Natural killer cell (primary cell): Measurements from ENCODE around the gene TMEM14C. TPM values are rescaled to one million over a fixed set of nuclear protein-coding genes. Genes with fewer than 3 reads are reported as not detected.
"Not testable (repeated sequence)": the region's sequence is repeated elsewhere in the genome, so short reads cannot be mapped to it uniquely, and the experiment has no call there.

Source experiments
- ATAC-seq, 3 donors: fragments of 150-1000 bp in 2 of 3; fragments of 200-7000 bp in 1 of 3; cut with Tn5 transposase; 1 replicate in 1 of 3; 2 replicates in 2 of 3; pipeline ENCODE4 v1.10.0; 2021; ENCODE audit warnings: mild to moderate bottlenecking in 2 of 3, moderate library complexity in 2 of 3
- DNase-seq, 2 donors: peaks; one replicate each; pipeline versions ENCODE4 v3.0.0 to v3.0.0-alpha.2; 2013 to 2021; ENCODE audit warnings: mixed read lengths in 1 of 2
- H3K27ac ChIP-seq: one replicate; pipeline ENCODE4 v1.5.1; 2013; ENCODE audit warnings: mild to moderate bottlenecking, low read length
- H3K27me3 ChIP-seq: one replicate; pipeline ENCODE4 v1.6.1; 2013; ENCODE audit warnings: low read length; ENCODE audit not compliant: control insufficient read depth, insufficient read depth
- H3K36me3 ChIP-seq: one replicate; pipeline ENCODE4 v1.6.1; 2013; ENCODE audit warnings: low read length; ENCODE audit not compliant: control insufficient read depth, insufficient read depth
- H3K4me1 ChIP-seq: one replicate; pipeline ENCODE4 v1.6.1; 2013; ENCODE audit warnings: low read length; ENCODE audit not compliant: control insufficient read depth, insufficient read depth
- H3K4me3 ChIP-seq: one replicate; pipeline ENCODE4 v1.5.1; 2013; ENCODE audit warnings: low read length
- H3K9me3 ChIP-seq: one replicate; pipeline ENCODE4 v1.6.1; 2013; ENCODE audit warnings: low read length; ENCODE audit not compliant: control insufficient read depth, insufficient read depth
- H3K27ac Mint-ChIP-seq, 2 donors: one replicate each; pipeline ENCODE4 v1.8.0; 2022; ENCODE audit warnings: mild to moderate bottlenecking in 2 of 2, mixed read lengths in 2 of 2, moderate library complexity in 1 of 2
- H3K27me3 Mint-ChIP-seq, 2 donors: one replicate each; pipeline ENCODE4 v1.8.0; 2022; ENCODE audit warnings: low read depth in 2 of 2, mixed read lengths in 2 of 2
- H3K36me3 Mint-ChIP-seq: one replicate; pipeline ENCODE4 v1.8.0; 2022; ENCODE audit warnings: mixed read lengths
- H3K4me1 Mint-ChIP-seq, 2 donors: one replicate each; pipeline ENCODE4 v1.8.0; 2022; ENCODE audit warnings: mixed read lengths in 2 of 2
- H3K4me3 Mint-ChIP-seq: one replicate; pipeline ENCODE4 v1.8.0; 2022; ENCODE audit warnings: mild to moderate bottlenecking, moderate library complexity, mixed read lengths
- H3K9me3 Mint-ChIP-seq, 2 donors: one replicate each; pipeline ENCODE4 v1.8.0; 2022; ENCODE audit warnings: mixed read lengths in 2 of 2
- WGBS: methylation state at CpG from one replicate; pipeline ENCODE4 v1.1.7; 2013; ENCODE audit warnings: missing lambda C conversion rate; ENCODE audit not compliant: insufficient coverage; 5-methylcytosine and 5-hydroxymethylcytosine counted together
- intact Hi-C: fragments of 100-400 bp; cut with micrococcal nuclease; formaldehyde crosslinking; loops from one replicate; pipeline ENCODE4 v1.14.2; 2022
- total RNA-seq, 4 donors: library from RNA; stranded (reverse); fragments of 120-200 nt in 1 of 4; gene quantifications; one replicate each; pipeline versions ENCODE4 v1.2.3 to v1.2.4, GENCODE V29; 2013 to 2022
- TF ChIP-seq, protein P1 (sequence below): fragments of 200-600 bp; IDR thresholded peaks from one replicate; pipeline ENCODE4 v1.8.0; 2022; ENCODE audit warnings: antibody characterized with exemption

The TMEM14C gene
- total RNA-seq, 3 donors from 2014 or later (not counting 1 experiment from before 2014, with no cell fraction given), result 2.4 to 15.7 (median 14.3) TPM

DNA sequence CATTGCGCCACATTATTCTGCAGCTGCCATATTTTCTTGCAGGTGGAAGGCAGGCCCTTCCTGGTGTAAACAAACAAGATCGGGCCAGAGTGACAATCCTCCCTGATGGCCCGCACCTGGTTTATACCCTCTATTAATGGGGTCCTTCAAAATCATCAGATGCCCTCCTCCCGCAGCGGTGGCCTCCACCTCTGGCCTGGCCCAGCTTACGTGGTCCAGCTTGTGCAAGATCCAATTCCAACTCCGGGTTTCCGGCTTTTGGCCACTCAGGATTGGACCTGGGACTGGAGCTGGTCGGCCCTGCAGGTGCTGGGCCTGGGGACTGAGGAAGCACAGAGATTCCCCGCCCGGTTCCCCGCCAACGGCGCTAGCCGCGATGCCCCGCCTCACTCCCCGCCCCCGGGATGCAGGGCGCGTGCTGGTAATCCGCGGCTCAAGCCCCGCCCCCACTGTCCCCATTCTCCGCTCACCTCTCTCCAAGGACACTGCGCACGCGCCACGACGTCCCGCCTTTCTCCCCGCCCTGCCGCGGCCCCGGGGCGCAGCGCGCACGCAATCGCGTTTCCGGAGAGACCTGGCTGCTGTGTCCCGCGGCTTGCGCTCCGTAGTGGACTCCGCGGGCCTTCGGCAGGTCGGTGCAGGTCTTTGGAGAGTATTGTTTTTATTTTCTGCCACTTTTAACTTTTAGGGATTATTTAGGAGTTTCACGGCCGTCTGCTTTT lies 24.5 kb downstream of the TMEM14C start, which contains the start of gene TMEM14B:
Gene TMEM14B, plus strand, starts transcription at position 555 of the 722 bp plus-strand sequence. CDS start 1,441 bp downstream, outside the sequence.
- DNase-seq (peak; percentile 98 to 100), ATAC-seq (peak; percentile 86 to 97 (median 92))
- Mint-ChIP-seq H3K36me3 (no peaks in the 10 kb centered on the region), H3K4me3 (peak within 1 kb of the TSS; percentile 87), H3K27ac (peak within 1 kb of the TSS; percentile 82 to 93), H3K9me3 (no peaks in the 10 kb centered on the region), H3K4me1 (peaks cover 43 to 48% of the 10 kb centered on the region in 2 donors), H3K27me3 (peaks cover 9 to 11% of the 10 kb centered on the region in 2 donors)
- TF ChIP-seq, protein P1, sequence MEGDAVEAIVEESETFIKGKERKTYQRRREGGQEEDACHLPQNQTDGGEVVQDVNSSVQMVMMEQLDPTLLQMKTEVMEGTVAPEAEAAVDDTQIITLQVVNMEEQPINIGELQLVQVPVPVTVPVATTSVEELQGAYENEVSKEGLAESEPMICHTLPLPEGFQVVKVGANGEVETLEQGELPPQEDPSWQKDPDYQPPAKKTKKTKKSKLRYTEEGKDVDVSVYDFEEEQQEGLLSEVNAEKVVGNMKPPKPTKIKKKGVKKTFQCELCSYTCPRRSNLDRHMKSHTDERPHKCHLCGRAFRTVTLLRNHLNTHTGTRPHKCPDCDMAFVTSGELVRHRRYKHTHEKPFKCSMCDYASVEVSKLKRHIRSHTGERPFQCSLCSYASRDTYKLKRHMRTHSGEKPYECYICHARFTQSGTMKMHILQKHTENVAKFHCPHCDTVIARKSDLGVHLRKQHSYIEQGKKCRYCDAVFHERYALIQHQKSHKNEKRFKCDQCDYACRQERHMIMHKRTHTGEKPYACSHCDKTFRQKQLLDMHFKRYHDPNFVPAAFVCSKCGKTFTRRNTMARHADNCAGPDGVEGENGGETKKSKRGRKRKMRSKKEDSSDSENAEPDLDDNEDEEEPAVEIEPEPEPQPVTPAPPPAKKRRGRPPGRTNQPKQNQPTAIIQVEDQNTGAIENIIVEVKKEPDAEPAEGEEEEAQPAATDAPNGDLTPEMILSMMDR, result no peak
- Histone ChIP-seq H3K36me3 (peaks cover 3% of the 10 kb centered on the region), H3K9me3 (no peaks in the 10 kb centered on the region), H3K27ac (peak within 1 kb of the TSS; percentile 69), H3K4me3 (peak within 1 kb of the TSS; percentile 85), H3K27me3 (no peaks in the 10 kb centered on the region), H3K4me1 (peaks cover 38% of the 10 kb centered on the region)
- WGBS, result 1% methylated on average over 52 of the region's 52 CpGs
- intact Hi-C loops, result loop anchor here (1.0 to 2.0 kb wide), 2 partner anchors 15 to 53 kb away; partner anchors contain the start of genes C6orf52 and PAK1IP1

DNA sequence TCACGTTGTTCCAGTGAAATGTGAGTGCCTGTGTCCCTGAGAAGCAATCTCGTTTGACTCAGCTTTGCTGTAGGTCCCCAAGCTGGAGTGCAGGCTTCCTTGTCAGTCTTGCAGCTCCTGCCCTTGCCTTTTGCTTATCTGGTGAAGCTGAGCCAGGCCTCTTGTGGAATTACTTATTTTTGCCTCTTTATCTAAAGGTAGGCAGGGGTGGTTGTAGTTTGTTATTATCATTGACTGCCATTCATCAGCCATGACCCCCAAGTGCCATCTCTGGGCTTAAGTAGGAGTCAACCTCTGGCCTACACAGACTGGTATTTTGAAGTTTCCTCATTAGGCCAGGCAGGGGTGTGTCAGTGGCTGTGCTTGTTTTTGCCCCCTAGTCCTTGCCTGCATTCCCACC lies 26.9 kb downstream of the TMEM14C start:
- Mint-ChIP-seq H3K9me3 (no peaks in the 10 kb centered on the region), H3K4me1 (peaks cover 57 to 59% of the 10 kb centered on the region in 2 donors), H3K27ac (no peak overlapping the region), H3K36me3 (peaks cover 8% of the 10 kb centered on the region), H3K27me3 (peaks cover 20 to 25% of the 10 kb centered on the region in 2 donors), H3K4me3 (no peak overlapping the region)
- Histone ChIP-seq H3K27me3 (no peaks in the 10 kb centered on the region), H3K9me3 (no peaks in the 10 kb centered on the region), H3K27ac (no peak overlapping the region), H3K4me3 (no peak overlapping the region), H3K4me1 (peaks cover 42% of the 10 kb centered on the region), H3K36me3 (peaks cover 7% of the 10 kb centered on the region)
- ATAC-seq (no peak), DNase-seq (no peak)
- TF ChIP-seq, protein P1, result no peak
- WGBS, result 91% methylated on average over 2 of the region's 2 CpGs
- intact Hi-C loops, result no loop called here

DNA sequence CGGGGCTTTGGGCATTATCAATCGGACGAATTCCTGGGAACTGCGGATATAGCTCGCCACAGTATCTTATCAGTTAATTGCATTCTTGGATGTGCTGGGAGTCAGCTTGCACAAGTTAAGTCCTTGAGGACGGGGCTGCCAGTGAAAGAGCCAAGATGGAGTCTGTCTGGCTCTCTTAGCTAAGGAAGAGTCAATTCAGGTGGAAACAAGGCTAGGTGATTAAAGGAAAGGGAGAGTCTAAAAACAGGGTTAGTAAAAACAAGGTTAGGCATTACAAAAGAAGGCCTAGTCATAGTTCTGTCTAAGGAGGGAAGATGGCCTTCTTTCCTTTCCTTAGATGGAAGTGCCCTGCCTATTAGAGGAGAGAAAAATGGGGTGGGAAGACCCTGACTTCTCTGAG lies 27.7 kb downstream of the TMEM14C start:
- H3K4me3 ChIP-seq, DNase-seq, H3K9me3 Mint-ChIP-seq, H3K36me3 ChIP-seq, H3K9me3 ChIP-seq, H3K27ac ChIP-seq, H3K4me3 Mint-ChIP-seq, ATAC-seq, H3K27ac Mint-ChIP-seq, intact Hi-C loops, H3K27me3 ChIP-seq: not testable (repeated sequence)
- over 99% methylated on average over 6 of the region's 6 CpGs for WGBS
- H3K4me1 Mint-ChIP-seq, result peaks cover 57 to 60% of the 10 kb centered on the region in 2 donors
- peaks cover 14% of the 10 kb centered on the region for H3K36me3 Mint-ChIP-seq
- H3K4me1 ChIP-seq, result peaks cover 42% of the 10 kb centered on the region
- H3K27me3 Mint-ChIP-seq, result peaks cover 16 to 24% of the 10 kb centered on the region in 2 donors

DNA sequence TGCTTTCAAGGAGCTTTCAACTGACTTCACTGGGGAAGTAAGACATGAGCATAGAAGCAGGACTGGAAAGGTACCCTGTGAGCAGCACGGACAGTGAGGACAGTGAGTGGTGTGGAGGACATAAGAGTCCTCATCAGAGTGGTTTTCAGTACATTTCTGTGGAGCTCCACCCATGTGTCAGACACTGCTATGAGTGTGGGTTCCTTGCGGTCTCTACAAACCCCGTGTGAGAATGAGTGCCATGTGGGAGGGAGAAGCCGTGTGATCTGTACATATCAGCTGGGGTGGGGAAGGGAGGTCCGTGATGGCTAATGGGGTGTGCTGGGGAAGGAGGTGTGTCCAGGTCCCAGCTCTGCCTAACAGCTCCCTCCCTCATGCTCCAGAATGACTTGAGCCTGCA lies 28.9 kb downstream of the TMEM14C start:
- 65% methylated on average over 4 of the region's 5 CpGs for WGBS
- not testable (repeated sequence) for H3K9me3 ChIP-seq, H3K27me3 ChIP-seq, H3K9me3 Mint-ChIP-seq, H3K4me3 ChIP-seq, H3K36me3 ChIP-seq
- ATAC-seq (peak; percentile 62 to 79 (median 75)), DNase-seq (peak; percentile 50 to 64)
- Mint-ChIP-seq H3K4me3 (peak overlapping the region; percentile 74), H3K27ac (peak overlapping the region; percentile 86 to 87), H3K27me3 (peaks cover 15 to 31% of the 10 kb centered on the region in 2 donors), H3K4me1 (peaks cover 53 to 54% of the 10 kb centered on the region in 2 donors), H3K36me3 (peaks cover 23% of the 10 kb centered on the region)
- intact Hi-C loops, result loop anchor here (1.0 kb wide), 1 partner anchor 18 kb away; no protein-coding TSS in a partner anchor
- Histone ChIP-seq H3K4me1 (peaks cover 42% of the 10 kb centered on the region), H3K27ac (peak overlapping the region; percentile 21)
